ENCODE measurements around the gene CDC26.
A peak's percentile ranks its signal among the peaks of the same experiment; 100 is the strongest.
"Not testable (repeated sequence)": the region's sequence is repeated elsewhere in the genome, so short reads cannot be mapped to it uniquely, and the experiment has no call there.

CDC26 gene

DNA sequence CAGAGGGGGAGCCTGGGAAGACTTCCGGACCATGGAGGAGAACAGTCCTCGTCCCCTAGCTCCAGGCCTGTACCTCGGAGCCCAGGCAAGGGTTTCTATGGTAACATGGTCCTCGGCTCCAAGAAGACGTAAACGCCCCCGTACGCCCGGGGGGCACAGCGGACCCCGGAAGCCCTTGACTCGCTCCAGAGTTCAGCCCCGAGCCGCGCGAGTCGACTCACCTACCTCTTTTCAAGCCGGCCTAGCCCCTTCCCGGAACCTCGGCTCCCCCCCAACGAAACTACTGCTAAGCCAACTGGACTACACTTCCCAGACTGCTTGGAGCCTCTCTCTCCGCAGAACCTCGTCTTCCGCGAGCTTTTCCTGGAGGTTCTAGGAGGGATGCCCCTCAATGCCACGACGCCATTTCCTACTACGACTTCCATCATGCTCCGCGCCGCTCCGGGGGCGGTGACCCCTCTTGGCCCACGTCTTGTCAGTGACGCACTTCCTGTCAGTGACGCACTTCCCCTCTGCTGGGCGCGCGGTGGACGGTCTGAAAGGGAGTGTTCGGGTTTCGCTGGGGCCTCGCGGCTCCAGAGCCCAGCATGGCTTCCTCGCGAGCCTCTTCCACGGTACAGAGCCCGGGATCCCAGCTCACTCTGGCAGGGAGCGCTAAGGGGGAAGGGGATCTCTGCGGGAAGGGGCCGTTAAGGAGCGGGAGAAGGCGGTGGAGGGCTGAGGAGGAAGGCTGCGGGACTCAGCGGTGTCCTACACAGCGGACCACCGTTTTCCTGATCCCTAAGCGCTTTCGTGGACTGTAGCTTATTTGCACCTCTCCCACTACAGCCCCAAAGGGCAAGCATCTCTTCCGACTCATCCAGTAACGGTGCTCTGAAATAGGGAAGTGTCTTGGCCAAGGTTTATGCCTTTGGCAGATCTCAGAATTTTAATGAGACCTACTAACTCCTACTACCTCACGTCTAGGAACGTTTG is at the start of gene CDC26, which contains the start of gene PRPF4:
CDC26 (minus strand) TSS at position 416 of the 975 bp plus-strand sequence. CDS start 3,065 bp downstream, outside the sequence.
PRPF4 (plus strand) TSS at position 502 of the 975 bp plus-strand sequence; CDS start at position 588, 86 bp downstream.
- peak; percentile 99 for DNase-seq

DNA sequence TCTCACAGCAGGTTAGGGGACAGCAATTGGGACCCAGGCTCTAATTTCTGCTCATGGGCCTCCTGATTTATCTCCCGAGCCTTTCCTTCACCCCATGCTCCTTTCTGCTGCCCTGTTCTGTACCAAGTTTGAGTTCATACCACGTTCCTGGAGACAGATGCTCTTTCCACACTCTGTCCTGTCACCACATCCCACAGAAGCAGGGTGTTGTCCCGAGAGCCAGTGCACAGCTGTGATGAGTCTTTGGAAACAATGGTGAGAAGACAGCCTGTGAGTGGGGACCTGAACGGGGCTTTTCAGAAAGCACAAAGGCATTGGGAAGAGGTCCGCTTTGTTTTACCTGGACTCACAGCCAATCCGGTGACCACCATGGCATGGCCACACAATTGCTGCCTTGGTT is 47.3 kb upstream of the CDC26 start:
- DNase-seq, result no peak

DNA sequence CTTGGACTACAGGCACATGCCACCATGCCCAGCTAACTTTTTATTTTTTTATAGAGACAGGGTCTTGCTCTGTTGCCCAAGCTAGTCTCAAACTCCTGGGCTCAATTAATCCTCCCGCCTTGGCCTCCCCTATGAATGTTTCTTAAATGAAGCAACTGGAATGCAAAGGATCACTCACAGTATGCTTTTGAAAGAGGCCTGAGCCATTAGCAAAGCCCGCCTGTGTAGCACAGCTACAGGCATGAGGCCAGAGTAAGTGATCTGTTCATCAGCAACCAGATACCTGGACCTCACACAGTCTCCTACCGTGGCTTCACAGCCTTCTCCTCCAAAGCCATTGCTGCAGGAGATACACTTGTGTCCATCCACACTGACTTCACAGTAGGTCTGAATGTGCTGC is 44.7 kb upstream of the CDC26 start:
- DNase-seq, result no peak

DNA sequence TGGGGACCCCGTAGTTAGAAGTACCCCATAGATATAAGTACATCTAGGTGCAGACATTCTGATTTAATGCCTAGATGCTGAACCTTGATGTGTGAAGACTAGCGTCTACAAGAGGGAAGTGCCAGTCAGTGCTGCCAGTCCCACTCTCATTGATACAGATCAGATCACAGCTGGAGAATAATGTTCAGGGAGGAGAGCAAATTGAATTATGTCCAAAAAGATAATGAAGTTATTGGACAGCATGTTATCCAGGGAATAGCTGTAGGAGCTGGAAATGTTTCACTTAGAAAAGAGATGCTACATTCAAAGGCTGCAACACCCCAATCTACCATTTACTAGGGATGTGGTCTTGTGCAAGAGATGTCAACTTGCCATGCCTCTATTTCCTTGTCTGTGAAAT is 43.7 kb upstream of the CDC26 start:
- DNase-seq, result no peak

DNA sequence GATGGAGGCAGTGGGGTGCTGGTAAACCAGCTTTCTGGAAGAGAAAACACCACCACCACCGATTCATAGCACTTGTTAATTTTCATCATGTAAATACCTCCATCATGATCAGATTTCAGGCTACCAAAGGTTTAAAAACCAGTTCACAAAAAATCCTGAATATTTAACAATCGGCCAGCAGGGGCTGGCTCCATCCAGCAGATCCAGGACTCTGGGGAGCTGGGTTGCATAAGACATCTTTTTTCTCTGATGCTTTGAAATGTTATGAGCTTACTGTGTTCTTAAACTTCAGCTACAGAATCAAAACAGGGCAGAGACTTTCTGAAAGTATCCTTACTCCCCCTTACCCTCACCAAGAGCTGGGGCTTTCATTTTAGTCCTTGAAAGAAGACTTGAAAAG is 42.4 kb upstream of the CDC26 start:
- DNase-seq, result no peak

DNA sequence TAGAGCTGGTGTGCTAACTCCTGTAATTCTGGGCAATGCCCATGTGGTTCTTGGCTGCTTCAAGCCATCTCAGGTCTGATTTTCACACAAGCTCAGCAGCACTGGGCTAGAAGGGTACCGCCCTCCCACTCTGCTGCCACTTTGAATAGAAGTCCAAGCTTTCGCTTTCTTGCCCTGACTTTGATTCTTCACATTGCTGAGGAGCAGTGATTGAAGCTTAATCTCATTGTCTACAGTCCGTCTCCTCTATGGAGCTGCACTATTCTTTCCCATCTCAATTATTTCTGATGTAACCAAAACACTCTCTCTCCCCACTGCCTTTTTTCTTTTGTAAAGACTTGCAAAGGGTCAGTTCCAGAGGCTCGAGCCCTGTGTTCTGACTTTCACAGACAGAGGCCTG is 40.7 kb upstream of the CDC26 start:
- no peak for DNase-seq

DNA sequence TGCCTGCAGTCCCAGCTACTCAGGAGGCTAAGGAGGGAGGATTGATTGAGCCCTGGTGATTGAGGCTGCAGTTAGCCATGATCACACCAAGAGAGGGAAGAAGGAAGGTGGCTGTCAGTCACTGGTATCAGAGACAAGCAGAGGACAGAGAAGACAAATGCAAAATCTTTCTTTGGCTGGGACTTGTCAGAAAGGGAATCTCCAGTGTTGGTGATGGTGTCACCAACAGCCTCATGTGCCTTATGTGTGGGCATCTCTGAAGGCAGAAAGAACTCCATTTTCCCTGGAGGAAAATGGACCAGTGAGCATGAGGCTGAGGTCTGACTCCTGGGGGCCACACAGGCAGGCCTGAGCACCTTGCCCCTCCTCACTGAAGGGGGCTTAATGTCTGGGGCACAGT is 39.9 kb upstream of the CDC26 start:
- no peak for DNase-seq

DNA sequence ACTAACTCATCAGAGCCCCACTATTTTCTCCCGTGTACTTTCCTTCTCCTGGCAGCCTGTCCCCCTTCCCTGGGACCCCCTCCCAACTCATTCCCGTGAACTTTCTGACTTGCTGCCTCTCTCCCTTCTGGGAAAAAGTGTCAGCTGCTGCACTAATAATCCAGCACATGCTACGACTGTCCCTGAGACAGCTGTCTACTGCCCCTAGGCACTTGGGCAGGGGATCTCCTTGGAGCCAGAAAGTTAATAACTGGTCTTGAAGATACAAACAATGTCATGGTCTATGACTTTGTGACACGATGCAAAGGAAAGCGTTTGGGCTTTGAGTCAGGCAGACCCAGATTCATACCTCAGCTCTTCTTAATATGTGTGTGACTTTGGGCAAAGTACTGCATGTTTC is 37.9 kb upstream of the CDC26 start:
- no peak for DNase-seq

DNA sequence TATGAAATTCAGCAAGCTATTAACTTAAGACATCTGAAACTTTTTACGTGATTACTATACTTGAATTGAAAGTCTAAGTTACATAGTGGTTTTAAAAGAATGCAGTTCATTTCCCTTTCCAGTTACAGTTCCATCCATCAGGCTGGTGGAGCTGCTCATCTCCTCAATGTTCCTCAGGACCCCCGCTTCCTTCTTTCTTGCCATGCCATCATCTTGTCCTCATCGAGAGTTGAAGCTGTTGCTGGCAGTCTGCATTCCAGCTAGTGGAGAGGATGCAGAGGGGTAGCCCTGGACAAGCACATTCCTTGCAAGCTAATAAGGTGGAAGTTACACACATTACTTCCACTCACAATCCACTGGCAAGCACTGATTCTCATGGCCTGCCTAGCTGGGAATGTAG is 36.6 kb upstream of the CDC26 start:
- DNase-seq, result no peak

DNA sequence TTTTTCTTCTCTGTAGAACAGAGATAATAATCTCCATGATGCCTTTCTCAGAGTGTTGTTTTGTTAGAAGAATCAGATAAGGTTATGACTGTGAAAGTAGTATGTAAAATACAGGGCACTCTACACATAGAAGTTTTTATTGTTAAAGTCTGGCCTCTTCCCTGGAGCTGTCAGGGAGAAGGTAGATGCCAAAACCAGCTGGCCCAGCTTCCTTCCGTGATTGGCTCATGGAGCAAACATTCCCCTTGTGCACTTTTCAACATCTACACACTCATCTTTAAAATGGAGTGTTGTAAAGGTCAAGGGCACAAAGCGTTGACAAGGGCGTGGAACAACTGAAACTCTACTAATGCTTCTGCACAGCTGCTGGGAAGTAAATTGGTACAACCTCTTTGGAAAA is 35.2 kb upstream of the CDC26 start:
- DNase-seq, result no peak

DNA sequence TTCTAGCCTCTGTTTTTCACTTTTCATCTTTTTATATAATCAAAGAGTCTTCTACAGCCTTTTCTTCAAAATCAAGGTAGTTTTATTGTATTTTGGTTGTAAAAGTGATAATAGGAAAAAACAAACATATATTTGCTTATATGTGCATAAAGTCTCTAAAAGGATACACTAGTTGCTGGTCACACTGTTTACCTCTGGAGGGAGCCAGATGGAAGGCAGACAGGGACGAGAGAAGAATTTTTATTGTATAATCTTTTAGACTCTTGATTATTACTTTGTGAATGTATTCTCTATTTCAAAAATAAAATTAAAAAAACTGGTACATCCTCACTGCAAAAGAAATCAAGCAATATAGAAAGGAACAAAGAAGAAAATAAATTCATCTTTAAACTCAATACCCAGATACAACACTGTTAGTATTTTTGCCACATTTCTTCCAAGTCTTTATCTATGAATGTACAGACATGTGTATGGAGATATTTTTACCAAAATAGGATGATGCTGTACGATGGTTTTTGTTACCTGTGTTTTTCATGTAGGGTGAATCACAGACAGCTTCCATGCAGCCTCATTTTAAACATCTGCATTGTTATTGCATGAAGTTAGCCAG is 33.9 kb upstream of the CDC26 start:
- DNase-seq, result peak; percentile 50

DNA sequence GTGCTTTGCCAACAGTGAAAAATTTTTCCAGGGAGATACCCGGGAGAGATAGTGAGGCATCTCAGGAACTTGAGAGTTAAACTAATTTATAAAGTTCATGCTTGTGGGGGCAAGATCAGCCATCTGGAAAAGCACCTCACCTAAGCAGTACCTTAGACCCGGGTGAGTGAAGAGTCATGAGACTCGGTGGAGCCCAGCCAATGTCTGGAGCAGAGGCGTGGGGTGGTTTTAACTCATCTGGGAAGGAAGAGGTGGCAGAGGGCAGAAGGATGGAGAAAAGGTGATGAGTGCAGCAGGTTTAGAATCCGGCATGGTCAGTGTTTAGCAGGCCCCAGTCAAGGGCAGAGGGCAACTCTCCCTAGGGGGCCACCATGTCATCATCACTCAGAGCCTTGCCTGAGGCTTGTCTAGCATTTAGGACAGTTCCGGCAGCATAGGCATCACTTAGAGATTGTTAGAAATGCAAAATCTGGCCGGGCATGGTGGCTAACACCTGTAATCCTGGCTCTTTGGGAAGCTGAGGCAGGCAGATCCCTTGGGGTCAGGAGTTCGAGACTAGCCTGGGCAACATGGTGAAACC is 32.1 kb upstream of the CDC26 start:
- DNase-seq, result no peak

DNA sequence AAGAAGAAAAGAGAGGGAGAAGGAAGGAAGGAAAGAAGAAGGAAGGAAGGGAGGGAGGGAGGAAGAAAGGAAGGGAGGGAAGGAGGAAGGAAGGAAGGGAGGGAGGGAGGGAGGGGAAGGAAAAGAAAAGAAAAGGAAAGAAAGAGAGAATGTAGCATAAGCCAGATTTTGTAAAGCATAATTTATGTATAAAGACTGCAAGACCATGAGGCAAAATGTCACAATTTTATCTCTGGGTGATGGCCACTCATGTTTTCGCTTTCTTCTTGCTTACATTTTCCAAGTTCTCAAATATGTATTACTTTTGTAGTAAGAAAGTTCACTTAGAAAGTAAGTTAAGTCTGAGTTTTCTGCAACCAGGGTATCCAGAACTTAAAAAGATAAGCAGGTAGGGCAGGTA is 31.2 kb upstream of the CDC26 start:
- no peak for DNase-seq

DNA sequence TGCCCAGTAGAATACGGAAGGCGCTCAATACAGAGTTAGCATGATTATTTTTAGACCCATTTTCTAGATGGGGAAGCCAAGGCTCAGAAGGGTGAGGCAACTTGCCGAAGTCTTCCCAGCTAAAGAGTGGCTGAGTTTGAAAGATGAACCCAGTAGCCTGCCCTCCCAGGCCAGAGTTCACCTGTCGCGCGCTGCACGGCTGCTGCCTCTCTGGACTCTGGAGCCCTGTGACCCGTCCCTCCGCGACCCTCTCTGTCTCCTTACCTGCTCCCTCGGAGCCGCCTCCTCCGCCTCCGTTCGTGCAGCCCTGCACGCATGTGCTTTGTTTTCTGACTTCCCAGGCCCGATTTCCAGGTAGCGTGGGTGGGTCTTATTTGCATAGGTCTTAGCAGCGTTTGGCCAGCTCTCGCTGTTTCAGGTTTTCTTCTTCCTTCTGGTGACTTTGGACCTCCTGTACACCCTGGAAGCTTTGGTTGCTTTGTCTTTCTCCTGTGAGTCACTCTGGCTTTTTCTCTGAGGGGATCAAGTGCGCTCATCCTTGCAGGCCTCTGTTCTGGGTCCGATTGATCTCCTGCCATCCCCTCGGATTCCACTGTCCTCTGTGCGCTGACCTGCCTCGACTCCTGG is 27.5 kb upstream of the CDC26 start, which contains the start of gene RNF183:
RNF183 (minus strand) TSS at position 585 of the 627 bp plus-strand sequence. CDS start 5,192 bp downstream, outside the sequence.
- no peak for DNase-seq

DNA sequence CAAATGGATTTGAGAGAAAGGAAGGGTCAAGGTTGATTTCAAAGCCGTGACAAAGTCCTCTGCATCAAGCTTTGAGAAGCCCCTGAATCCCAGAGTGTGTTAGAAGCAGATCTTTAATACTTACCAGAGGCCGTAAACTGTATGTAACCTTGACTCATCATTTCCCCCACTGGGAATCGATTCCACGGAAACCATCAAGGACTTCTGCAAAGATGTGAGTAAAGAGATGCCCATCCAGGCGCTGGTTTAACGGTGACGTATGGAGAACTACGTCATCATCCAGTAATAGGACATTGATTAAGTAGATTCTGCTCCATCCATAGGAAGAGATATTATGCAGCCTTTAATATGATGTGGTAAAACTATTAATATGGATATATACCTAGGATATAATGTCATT is 26.2 kb upstream of the CDC26 start:
- DNase-seq, result no peak

DNA sequence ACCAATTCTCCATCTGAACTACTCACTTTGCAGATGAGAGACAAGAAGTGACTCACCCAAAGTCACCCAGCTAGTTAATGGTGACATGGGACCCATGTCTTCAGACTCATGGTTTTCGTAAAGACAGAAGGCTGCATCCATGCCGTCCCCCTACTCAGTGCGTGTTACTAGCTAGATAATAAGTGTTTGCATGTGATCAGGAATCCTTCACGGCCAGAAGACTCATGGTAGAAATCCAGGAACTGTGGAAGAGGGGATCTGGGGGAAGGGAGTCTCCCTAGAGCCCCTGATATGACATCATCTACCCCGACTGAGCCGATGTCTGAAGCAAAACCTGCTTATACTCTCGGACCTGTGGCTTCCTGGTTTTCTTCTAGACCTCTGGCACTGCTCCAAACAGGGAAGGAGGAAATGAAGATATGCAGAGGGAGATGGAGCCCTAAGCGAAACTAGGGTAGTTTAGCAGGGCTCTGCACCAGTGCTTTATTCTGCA is 24.5 kb upstream of the CDC26 start:
- DNase-seq, result no peak

DNA sequence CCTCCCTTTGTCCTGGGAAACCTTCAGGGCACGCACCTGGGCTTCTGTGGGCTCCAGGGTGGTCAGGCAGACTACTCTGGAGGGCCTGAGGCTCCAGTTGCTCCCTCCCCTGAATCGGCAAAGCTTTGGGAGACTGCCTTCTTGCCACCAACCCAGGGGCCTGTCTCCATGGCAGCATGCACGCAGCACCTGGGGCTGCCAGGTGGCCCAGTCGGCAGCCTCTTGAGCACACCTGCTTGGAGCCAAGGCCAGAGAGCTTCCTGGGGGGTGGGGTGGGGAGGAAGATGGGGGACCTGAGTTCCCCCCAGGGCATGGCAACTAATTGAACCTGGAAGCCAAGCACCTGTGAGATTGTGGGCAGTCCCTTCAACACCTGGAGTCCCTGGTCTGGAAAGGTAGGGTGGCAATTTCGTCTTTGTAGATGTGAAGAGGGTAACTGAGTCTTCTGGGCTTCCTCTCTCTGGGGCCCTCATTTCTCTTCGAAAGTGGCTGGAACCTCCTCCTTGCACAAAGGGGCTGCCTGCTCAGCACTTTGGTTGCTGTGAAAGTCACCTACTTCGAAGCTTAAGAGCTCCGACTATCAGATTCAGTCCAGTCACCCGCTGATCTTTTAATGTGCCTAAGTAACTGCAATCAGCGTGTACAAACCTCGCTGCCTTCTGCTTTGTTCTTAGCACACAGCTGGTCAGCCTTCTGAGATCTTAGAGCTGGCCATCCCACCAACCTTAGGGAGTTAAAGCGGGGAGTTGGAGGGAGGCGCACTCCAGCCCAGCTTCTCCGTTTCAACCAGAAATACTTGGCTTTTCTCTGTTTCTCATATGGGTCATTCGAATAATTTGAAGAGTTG is 23.8 kb upstream of the CDC26 start:
- DNase-seq, result no peak

DNA sequence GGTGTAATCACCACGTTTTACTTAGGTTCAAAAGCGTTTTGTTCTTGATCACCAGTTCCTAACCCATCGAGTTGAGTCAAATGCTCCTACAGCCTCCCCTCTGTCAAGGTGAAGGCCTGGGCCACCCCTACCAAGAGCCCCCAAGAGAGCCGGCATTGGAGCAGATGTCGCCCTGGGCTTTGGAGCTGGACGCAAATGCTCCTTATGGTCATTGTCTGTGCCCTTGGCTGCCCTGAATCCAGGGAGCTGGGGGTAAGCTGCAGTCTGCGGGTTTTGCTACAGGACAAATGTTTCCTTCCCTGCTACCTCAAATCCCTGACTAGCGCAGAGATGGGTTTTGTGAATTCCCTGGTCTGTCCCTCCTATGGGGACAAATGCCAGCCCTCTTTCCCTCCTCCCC is 22.9 kb upstream of the CDC26 start:
- no peak for DNase-seq

DNA sequence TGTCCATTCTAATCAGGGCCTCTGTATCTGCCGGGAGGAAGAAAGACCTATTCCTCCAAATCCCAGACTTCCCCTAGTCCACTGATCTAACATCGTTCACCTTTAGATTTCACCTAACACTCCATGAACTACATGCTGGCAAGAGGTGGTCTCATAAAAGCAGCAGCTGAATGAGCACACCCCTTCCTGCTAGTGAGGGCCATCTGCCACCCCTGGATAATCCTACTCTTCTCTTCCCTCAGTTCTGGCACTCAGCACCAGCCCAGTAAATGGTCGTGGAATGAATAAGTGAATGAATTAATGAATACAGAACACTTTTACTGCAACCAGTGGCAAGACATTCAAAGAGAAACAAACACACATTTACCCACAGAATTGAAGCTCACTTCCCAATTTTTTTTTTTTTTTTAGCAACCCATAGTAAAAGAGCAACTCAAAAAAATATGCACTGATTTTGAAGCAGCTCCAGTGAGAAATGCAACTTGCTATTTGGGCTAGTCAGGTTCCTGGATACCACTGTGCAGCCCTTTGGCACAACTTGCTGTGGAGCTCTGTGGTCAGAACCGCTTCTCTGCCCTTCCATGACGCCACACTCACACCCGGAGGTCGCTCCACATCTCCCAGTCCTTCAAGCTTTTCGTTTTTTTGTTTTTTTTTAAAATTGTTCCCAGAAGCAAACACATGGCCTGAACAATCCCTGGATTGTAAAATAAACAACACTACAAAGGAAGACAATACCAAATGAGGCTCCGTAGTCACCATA is 21.6 kb upstream of the CDC26 start:
- no peak for DNase-seq

DNA sequence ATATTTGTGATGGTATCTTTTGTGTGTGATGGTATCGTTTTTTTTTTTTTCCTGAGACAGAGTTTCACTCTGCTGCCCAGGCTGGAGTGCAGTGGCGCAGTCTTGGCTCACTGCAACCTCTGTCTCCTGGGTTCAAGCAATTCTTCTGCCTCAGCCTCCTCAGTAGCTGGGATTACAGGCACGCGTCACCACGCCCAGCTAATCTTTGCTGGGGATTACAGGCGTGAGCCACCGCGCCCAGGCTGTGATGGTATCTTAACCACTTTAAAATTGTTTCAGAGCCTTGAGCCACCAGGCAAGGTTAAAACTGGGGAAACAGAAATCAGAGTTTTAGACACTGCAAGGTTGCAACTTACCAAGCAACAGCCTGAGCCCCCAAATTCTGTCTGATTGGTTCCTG is 20.9 kb upstream of the CDC26 start:
- DNase-seq, result not testable (repeated sequence)

DNA sequence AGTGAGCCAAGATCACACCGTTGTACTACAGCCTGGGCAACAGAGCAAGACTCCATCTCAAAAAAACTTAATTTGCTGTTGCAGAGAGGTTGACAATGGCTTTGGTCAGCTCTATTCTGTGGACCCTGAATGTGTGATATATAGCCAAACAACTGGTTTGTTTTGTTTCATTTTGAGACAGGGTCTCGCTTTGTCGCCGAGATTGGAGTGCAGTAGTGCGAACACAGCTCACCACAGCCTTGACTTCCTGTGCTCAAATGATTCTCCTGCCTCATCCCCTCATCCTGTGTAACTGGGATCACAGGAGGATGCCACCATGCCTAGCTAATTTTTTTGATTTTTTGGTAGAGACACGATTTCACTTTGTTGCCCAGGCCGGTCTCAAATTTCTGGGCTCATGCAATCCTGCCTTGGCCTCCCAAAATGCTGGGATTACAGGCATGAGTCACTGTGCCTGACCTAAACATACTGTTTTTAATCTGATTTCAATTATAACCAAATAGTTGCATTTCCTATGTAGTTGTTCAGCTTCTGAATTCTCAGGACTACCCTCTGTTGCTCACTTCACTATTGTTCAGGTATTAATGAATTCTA is 18.0 kb upstream of the CDC26 start:
- DNase-seq, result peak; percentile 34
